Measurements from ENCODE around the gene ABCA6.

Gene ABCA6

DNA sequence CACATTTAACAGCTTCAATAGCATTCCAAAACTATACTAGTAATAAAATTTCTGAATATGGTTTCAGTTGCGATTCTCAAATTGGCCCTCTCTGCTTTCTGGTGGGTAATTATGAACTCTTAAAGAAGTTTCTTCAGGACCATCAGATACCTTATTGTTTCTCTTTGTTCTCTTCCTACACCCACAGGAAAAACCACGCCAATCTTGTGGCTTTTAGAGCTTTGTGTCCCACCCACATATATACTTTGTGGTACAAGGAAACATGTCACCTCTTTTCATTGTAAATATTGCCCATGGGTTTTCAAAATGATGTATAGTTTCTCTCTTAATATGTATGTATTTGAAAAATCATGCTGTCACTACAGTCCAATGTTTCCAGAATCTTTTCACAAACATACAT is 93.1 kb downstream of the ABCA6 start:
- DNase-seq (ENCODE audit: low spot score) = no peak

DNA sequence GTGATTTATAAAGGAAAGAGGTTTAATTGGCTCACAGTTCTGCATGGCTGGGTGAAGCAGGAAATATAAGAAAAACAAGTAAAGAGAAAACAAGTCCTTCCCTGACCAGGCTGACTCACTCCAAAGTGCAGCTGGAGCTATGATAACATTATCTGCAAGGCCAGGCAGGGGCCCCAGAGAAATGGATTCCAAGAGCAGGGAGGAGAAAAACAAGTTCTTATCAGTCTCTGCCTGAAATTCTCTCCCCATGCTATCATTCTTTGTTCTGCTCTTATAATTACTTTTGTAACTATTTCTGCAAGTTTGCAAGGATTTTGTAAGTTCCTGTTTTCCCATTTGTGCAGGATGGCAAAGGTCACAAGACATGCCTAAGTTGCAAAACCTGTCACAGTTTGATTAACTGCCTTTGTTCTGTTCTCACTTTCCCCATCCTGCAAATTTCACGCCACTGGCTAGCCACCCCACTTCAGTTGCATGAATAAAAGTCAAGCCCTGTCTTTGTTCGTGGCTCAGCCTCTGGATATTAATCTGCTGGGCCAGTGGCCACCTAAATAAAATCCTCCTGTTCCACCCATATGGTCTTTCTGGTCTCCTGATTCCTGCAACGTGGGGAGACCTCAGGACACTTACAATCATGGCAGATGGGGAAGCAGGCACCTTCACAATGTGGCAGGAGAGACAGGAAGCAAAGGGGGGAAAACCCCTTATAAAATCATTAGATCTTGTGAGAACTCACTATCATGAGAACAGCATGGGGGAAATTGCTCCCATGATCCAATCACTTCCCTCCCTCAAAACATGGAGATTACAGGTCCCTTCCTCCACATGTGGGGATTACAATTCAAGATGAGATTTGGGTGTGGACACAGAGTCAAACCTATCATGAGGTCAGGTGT is 94.1 kb downstream of the ABCA6 start:
- DNase-seq (ENCODE audit: low spot score) = no peak

DNA sequence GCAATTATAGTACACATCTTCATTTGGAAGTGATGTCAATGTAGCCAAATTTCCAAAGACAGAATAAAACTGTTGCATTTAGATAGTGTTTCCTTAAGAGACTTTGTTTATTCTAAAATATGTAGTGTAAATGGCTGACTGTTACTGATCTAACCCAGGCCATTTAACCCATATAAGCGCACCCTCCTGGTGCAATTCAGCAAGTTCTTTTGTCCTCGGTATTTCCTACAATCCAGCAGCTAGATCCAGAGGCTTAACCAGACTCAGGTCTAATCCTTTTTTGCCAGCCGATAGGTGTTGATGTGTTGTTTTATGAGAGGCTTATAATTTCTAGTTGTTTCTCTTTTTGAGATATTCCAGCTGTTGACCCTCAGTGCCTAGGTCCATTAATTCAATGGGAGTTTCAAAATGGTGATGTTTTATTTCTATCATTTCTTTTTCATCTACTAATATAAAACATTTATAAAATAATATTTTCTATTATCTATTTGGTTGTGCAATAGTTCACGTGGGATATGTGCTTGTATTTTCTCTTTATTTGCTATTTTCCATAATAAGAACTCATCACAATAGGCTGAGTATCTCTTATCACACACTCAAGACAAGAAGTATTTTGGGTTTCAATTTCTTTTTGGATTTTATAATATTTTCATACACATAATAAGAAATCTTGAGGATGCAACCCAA is 95.4 kb downstream of the ABCA6 start:
- no peak for DNase-seq (ENCODE audit: low spot score)

DNA sequence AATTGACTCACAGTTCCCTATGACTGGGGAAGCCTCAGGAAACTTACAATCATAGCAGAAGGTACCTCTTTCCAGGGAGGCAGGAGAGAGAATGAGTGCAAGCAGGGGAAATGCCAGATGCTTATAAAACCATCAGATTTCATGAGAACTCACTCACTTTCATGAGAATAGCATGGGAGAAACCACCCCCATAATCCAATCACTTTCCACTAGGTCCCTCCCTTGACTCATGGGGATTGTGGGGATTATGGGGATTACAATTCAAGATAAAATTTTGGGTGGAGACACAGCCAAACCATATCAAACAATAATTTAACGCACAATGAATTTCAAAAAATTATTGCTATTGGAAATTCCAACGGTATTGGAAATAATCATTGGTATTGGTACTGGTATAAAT is 96.0 kb downstream of the ABCA6 start:
- DNase-seq (ENCODE audit: low spot score) = no peak

DNA sequence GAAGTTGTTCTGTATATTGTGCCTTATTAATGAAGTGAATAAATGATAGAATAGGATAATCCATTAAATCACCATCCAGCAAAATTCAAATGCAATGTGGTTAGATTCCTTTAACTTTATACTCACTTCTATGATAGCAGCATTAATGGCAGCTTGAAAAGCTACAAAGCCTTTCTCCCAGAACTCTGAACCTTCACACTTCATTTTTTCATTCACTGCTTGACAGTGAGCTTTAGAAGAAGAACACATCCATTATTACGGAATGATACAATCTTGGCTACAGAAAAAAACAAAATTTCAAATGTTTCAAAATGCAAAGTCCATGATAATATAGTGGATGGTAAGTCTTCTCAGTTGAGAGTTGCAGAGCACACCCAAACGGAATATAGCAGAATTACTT is 97.3 kb downstream of the ABCA6 start:
- no peak for DNase-seq (ENCODE audit: low spot score)

DNA sequence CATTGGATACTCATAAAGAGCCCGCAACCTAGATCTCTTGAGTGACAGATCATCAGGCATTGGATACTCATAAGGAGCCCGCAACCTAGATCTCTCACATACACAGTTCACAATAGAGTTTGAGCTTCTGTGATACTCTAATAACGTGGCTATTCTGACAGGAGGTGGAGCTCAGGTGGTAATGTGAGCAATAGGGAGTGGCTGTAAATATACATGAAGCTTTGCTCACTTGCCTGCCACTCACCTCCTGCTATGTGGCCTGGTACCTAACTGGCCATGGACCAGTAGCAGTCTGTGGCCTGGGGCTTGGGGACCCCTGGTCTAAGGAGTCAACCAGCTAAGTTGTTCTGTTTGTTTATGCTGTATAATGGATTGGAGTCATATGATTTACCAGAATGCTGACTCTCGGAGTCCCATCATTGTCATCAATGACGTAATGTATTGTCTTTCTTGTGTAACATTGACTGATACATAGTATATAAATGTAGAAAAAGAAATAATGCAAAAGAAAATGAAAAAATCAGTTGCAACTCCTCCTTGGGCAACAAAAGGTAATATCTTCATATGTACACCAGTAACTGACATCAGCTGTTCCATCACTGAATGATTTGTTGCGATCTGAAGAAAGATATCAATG is 98.5 kb downstream of the ABCA6 start:
- DNase-seq (ENCODE audit: low spot score) = no peak

DNA sequence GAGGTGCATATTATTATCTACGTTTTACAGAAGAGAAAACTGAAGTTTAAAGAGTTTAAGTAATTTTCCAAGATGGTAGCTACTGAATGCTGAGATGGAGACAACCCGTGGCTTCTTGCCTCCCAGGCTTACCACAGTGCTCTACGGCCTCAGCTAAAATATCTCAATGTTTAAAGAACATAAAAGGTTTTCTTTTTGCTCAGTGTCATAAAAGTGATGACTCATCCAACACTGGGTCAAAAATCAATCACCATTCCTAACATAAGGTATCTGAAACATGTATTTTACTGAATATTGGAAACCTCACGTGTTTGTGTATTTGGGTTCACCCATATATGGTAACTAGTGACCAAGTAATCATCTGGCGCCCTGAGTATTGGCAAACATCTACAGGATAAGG is 99.4 kb downstream of the ABCA6 start:
- no peak for DNase-seq (ENCODE audit: low spot score)

DNA sequence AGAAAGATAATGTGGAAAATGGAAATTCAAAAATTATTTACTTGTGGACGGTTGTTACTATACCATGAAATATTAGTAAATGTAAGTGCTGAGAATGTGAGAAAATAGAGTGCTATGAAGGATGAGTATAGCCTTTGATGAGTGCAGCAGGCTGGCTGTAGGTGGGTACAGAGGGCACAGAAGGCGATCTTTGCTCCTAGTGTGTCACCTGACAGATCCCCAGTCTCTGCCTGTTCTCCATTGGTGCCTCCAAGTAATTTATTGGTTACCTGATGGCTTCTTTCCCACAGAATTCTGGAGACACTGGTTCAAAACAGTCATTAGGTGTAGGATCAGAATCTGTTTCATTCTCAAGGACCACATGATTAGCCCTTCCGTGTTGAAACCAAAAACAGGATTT is 109.9 kb downstream of the ABCA6 start:
- DNase-seq (ENCODE audit: low spot score) = no peak

DNA sequence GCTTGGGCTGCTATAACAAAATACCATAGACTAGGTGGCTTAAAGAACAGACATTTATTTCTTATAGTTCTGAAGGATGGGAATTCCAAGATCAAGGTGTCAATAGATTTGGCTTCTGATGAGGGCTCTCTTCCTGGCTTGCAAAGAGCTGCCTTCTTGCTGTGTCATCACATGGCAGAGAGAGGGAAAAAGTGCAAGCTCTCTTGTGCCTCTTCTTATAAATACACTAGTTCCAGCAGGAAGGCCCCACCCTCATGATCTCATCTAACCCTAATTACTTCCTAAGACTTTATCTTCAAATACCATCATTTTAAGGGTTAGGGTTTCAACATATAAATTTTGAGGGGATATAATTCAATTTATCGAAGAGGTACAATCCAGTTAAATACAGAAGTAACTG is 111.5 kb downstream of the ABCA6 start:
- no peak for DNase-seq (ENCODE audit: low spot score)

All from HuH-7 (cell line).